NCI-H82 treated with DMSO at 0.1 percent for 48 hours (cell line): Measurements from ENCODE around the gene CCR5AS.

Experiments
- DNase-seq: peaks from one replicate; lab custom pipeline; 2025; ENCODE audit not compliant: unreplicated experiment; lab: John Stamatoyannopoulos, UW

CCR5AS gene

GRCh38 chr3:46321461-46322104 lies 85.3 kb downstream of the CCR5AS start:
- no peak for DNase-seq

- no peak for DNase-seq
Measured at GRCh38 chr3:46318207-46318927, 88.5 kb downstream of the CCR5AS start.

GRCh38 chr3:46316206-46316605 lies 90.7 kb downstream of the CCR5AS start:
- DNase-seq = no peak

GRCh38 chr3:46314517-46314916 lies 92.3 kb downstream of the CCR5AS start:
- no peak for DNase-seq
